ENCODE measurements around the gene SMC2. TPM values are rescaled to one million over a fixed set of nuclear protein-coding genes. Genes with fewer than 3 reads are reported as not detected.

Gene SMC2
- total RNA-seq, 1 experiment from 2014 or later = 24.4 TPM

DNA sequence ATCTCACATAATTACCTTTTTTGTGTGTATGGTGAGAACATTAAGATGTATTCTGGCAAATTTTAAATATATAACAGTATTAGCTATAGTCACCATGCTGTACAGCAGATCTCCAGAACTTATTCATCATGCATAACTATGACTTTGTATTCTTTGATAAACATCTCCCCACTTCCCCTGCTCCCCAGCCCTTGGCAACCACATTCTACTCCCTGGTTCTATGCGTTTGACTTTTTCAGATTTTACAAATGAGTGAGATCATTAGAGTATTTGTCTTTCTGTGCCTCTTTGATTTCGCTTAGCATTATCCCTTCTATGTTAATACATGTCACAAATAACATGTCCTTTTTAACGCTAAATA lies 49.4 kb downstream of the SMC2 start:
- CTCF ChIA-PET = no interaction called here
- TF ChIP-seq, protein P1, sequence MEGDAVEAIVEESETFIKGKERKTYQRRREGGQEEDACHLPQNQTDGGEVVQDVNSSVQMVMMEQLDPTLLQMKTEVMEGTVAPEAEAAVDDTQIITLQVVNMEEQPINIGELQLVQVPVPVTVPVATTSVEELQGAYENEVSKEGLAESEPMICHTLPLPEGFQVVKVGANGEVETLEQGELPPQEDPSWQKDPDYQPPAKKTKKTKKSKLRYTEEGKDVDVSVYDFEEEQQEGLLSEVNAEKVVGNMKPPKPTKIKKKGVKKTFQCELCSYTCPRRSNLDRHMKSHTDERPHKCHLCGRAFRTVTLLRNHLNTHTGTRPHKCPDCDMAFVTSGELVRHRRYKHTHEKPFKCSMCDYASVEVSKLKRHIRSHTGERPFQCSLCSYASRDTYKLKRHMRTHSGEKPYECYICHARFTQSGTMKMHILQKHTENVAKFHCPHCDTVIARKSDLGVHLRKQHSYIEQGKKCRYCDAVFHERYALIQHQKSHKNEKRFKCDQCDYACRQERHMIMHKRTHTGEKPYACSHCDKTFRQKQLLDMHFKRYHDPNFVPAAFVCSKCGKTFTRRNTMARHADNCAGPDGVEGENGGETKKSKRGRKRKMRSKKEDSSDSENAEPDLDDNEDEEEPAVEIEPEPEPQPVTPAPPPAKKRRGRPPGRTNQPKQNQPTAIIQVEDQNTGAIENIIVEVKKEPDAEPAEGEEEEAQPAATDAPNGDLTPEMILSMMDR (IDR thresholded peaks at IDR 0.05; ENCODE audit: unreplicated experiment) = no peak
- Mint-ChIP-seq H3K27ac (ENCODE audit: unreplicated experiment) (no peak overlapping the region), H3K36me3 (ENCODE audit: insufficient read depth, unreplicated experiment) (no peaks in the 10 kb centered on the region), H3K4me1 (ENCODE audit: low read depth, unreplicated experiment) (no peaks in the 10 kb centered on the region), H3K4me3 (ENCODE audit: low read depth, unreplicated experiment) (no peak overlapping the region), H3K9me3 (ENCODE audit: low read depth, unreplicated experiment) (no peaks in the 10 kb centered on the region), H3K27me3 (ENCODE audit: unreplicated experiment) (no peaks in the 10 kb centered on the region)
- BruUV-seq (replicated peaks) = no TSS peak
- no peak for DNase-seq
- intact Hi-C loops (cut with micrococcal nuclease; ENCODE audit: unreplicated experiment) = no loop called here

DNA sequence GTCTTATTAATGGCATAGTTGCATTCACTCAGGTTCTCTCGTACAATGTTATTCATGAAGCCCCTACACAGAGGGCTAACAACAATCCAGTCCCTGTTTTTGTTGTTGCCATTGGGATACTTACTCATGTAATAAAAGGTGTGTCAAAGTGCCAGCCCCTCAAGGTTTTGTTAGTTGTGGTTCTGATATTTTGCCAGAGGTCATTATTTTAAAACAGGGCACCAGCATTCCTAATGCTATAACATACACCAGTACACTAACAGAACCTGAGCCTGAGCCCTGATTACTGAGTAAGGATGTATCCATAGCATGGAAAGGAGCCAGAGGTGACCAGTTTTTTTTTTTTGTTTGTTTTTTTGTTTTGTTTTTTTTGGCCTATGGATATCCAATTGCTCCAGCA lies 50.2 kb downstream of the SMC2 start:
- Mint-ChIP-seq H3K9me3 (ENCODE audit: low read depth, unreplicated experiment) (no peaks in the 10 kb centered on the region), H3K27me3 (ENCODE audit: unreplicated experiment) (no peaks in the 10 kb centered on the region), H3K27ac (ENCODE audit: unreplicated experiment) (no peak overlapping the region), H3K4me3 (ENCODE audit: low read depth, unreplicated experiment) (no peak overlapping the region), H3K36me3 (ENCODE audit: insufficient read depth, unreplicated experiment) (no peaks in the 10 kb centered on the region), H3K4me1 (ENCODE audit: low read depth, unreplicated experiment) (no peaks in the 10 kb centered on the region)
- no TSS peak for BruUV-seq (replicated peaks)
- intact Hi-C loops (cut with micrococcal nuclease; ENCODE audit: unreplicated experiment) = no loop called here
- TF ChIP-seq, protein P1 (IDR thresholded peaks at IDR 0.05; ENCODE audit: unreplicated experiment) = no peak
- DNase-seq = no peak
- CTCF ChIA-PET = no interaction called here

DNA sequence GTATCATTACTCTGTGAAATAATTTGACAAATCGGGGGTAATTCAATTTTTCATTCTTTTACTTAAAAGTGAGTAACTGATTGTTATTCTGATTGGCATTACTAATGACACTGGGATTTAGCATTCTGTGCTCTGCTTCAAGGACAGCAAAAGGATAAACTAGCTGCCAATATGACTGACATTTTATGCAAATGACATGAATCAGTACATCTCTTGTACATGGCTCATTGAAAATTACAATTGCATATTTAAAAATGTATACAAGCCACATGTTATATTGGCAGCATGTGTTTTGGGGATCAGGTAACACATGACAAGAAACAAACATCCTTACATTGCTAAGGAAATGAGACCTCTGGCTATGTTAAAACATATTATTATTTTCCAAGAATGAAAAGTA lies 79.0 kb downstream of the SMC2 start:
- Mint-ChIP-seq H3K27me3 (ENCODE audit: unreplicated experiment) (no peaks in the 10 kb centered on the region), H3K4me1 (ENCODE audit: low read depth, unreplicated experiment) (no peaks in the 10 kb centered on the region), H3K27ac (ENCODE audit: unreplicated experiment) (no peak overlapping the region), H3K36me3 (ENCODE audit: insufficient read depth, unreplicated experiment) (no peaks in the 10 kb centered on the region), H3K4me3 (ENCODE audit: low read depth, unreplicated experiment) (no peak overlapping the region), H3K9me3 (ENCODE audit: low read depth, unreplicated experiment) (no peaks in the 10 kb centered on the region)
- CTCF ChIA-PET = no interaction called here
- intact Hi-C loops (cut with micrococcal nuclease; ENCODE audit: unreplicated experiment) = no loop called here
- DNase-seq = no peak
- no TSS peak for BruUV-seq (replicated peaks)
- TF ChIP-seq, protein P1 (IDR thresholded peaks at IDR 0.05; ENCODE audit: unreplicated experiment) = no peak

DNA sequence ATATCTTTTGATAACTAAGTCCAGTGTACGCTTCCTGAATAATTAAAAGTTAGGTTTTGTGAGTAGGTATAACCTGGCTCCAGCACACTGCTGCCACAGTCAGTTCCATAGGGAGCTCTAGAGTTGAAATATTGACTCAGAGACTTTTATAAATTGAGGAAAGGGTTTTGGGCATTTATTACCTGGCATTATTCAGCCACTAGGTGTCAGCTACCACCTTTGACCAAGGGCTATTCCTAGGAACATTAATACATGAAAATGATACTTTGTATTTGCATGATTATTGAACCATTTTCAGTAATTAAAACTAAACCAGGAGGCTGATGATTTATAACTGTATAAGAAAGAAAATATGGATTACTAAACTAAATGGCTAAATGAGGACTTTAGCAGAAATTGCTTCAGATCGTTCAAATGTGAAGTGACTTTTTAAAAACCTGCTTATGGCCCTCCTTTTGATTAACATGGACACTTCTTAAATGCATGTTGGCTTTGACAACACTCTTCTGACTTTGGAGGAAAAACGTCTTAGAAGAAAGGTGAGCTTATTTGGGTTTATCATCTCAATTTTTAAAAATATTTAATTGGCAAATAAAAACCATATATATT lies 83.0 kb downstream of the SMC2 start:
- CTCF ChIA-PET = no interaction called here
- no peak for DNase-seq
- Mint-ChIP-seq H3K4me3 (ENCODE audit: low read depth, unreplicated experiment) (no peak overlapping the region), H3K27me3 (ENCODE audit: unreplicated experiment) (no peaks in the 10 kb centered on the region), H3K4me1 (ENCODE audit: low read depth, unreplicated experiment) (no peaks in the 10 kb centered on the region), H3K9me3 (ENCODE audit: low read depth, unreplicated experiment) (no peaks in the 10 kb centered on the region), H3K27ac (ENCODE audit: unreplicated experiment) (no peak overlapping the region), H3K36me3 (ENCODE audit: insufficient read depth, unreplicated experiment) (no peaks in the 10 kb centered on the region)
- TF ChIP-seq, protein P1 (IDR thresholded peaks at IDR 0.05; ENCODE audit: unreplicated experiment) = no peak
- no TSS peak for BruUV-seq (replicated peaks)
- intact Hi-C loops (cut with micrococcal nuclease; ENCODE audit: unreplicated experiment) = loop anchor here (2.0 kb wide), 2 partner anchors 210 to 566 kb away; no protein-coding TSS in a partner anchor
